GM23338 (cell line): ENCODE measurements around the gene CDK18. TPM values are rescaled to one million over a fixed set of nuclear protein-coding genes. Genes with fewer than 3 reads are reported as not detected.
A peak's percentile ranks its signal among the peaks of the same experiment; 100 is the strongest.

Experiments
- ATAC-seq: fragments of 200-7000 bp; cut with Tn5 transposase; 3 replicates; pipeline ENCODE4 v1.9.1; 2020
- DNase-seq: peaks from one replicate; pipeline ENCODE4 v3.0.0-alpha.2; 2015; ENCODE audit warnings: low spot score
- H2AFZ ChIP-seq: fragments of 200-600 bp; sonication (generic); 2 replicates; pipeline ENCODE4 v1.8.0; 2016; ENCODE audit warnings: antibody characterized with exemption, mild to moderate bottlenecking, moderate library complexity
- H3F3A ChIP-seq: fragments of 200-600 bp; sonication (generic); replicated peaks from 2 replicates; pipeline ENCODE4 v1.8.0; 2017; ENCODE audit warnings: antibody characterized with exemption, mixed run types, low read depth
- H3K27ac ChIP-seq: fragments of 200-600 bp; sonication (generic); 2 replicates; pipeline ENCODE4 v1.6.1; 2016; ENCODE audit warnings: low read depth
- H3K27me3 ChIP-seq: fragments of 200-600 bp; sonication (generic); 2 replicates; pipeline ENCODE4 v1.8.0; 2016; ENCODE audit warnings: mild to moderate bottlenecking, mixed run types, moderate library complexity; ENCODE audit not compliant: insufficient read depth
- H3K36me3 ChIP-seq: fragments of 200-600 bp; sonication (generic); 2 replicates; pipeline ENCODE4 v1.8.0; 2016; ENCODE audit warnings: mild to moderate bottlenecking; ENCODE audit not compliant: insufficient read depth
- H3K4me1 ChIP-seq: fragments of 200-600 bp; sonication (generic); 2 replicates; pipeline ENCODE4 v1.8.0; 2016; ENCODE audit warnings: mild to moderate bottlenecking, moderate library complexity; ENCODE audit not compliant: insufficient read depth
- H3K4me2 ChIP-seq: fragments of 200-600 bp; sonication (generic); 2 replicates; pipeline ENCODE4 v1.7.1; 2017; ENCODE audit warnings: mixed run types
- H3K4me3 ChIP-seq: fragments of 200-600 bp; sonication (generic); 2 replicates; pipeline ENCODE4 v1.6.1; 2016; ENCODE audit warnings: mixed run types
- H3K79me2 ChIP-seq: fragments of 200-600 bp; sonication (generic); replicated peaks from 2 replicates; pipeline ENCODE4 v1.8.0; 2017; ENCODE audit warnings: mild to moderate bottlenecking; ENCODE audit not compliant: insufficient read depth
- H3K9me2 ChIP-seq: fragments of 200-600 bp; sonication (generic); 2 replicates; pipeline ENCODE4 v1.8.0; 2017; ENCODE audit not compliant: insufficient read depth
- H4K20me1 ChIP-seq: fragments of 200-600 bp; sonication (generic); replicated peaks from 2 replicates; pipeline ENCODE4 v1.8.0; 2017; ENCODE audit warnings: mild to moderate bottlenecking; ENCODE audit not compliant: insufficient read depth
- H3K27ac Mint-ChIP-seq: 2 replicates; pipeline ENCODE4 v1.8.0; 2020; ENCODE audit warnings: inconsistent platforms, mild to moderate bottlenecking, moderate library complexity, mixed read lengths
- H3K27me3 Mint-ChIP-seq: 3 replicates; pipeline ENCODE4 v1.8.0; 2022; ENCODE audit warnings: low read depth, mild to moderate bottlenecking, moderate library complexity, mixed read lengths, inconsistent platforms; ENCODE audit not compliant: insufficient read depth, poor library complexity
- H3K36me3 Mint-ChIP-seq: 3 replicates; pipeline ENCODE4 v1.8.0; 2021; ENCODE audit warnings: low read depth, mild to moderate bottlenecking, inconsistent platforms, moderate library complexity, mixed read lengths
- H3K4me1 Mint-ChIP-seq: 3 replicates; pipeline ENCODE4 v1.8.0; 2020; ENCODE audit warnings: mild to moderate bottlenecking, inconsistent platforms, mixed read lengths
- H3K4me3 Mint-ChIP-seq: 3 replicates; pipeline ENCODE4 v1.8.0; 2021; ENCODE audit warnings: moderate library complexity, mild to moderate bottlenecking, inconsistent platforms, mixed read lengths
- H3K9me3 Mint-ChIP-seq: 3 replicates; pipeline ENCODE4 v1.8.0; 2020; ENCODE audit warnings: moderate library complexity, mild to moderate bottlenecking, inconsistent platforms, mixed read lengths
- JUNB ChIP-seq: IDR thresholded peaks from one replicate; pipeline ENCODE4 v1.6.1; 2016; ENCODE audit warnings: antibody characterized with exemption; ENCODE audit not compliant: unreplicated experiment
- STAT1 ChIP-seq: IDR thresholded peaks from one replicate; pipeline ENCODE4 v1.6.1; 2016; ENCODE audit warnings: antibody characterized with exemption; ENCODE audit not compliant: unreplicated experiment
- ZNF331 ChIP-seq: fragments of 250-450 bp; sonication (Bioruptor Pico); IDR thresholded peaks from 2 replicates; pipeline ENCODE4 v1.5.0; 2020; ENCODE audit warnings: low read depth, mild to moderate bottlenecking, moderate library complexity
- ZNF462 ChIP-seq: fragments of 250-450 bp; sonication (Bioruptor Pico); IDR thresholded peaks from 2 replicates; pipeline ENCODE4 v1.5.0; 2020; ENCODE audit warnings: mild to moderate bottlenecking, moderate library complexity
- polyA plus RNA-seq: library from polyadenylated mRNA; unstranded; fragments of >200 nt; fragmentation: Nextera tagmentation; extraction: Ambion mirVana; gene quantifications from 2 replicates; pipeline ENCODE4 v1.2.1, GENCODE V29; 2016
- total RNA-seq: library from RNA; depleted of rRNA; stranded (reverse); fragments of >200 nt; shearing (Covaris generic); gene quantifications from 2 replicates; pipeline ENCODE4 v1.2.3, GENCODE V29; 2014
- TF ChIP-seq, protein P1 (sequence below): IDR thresholded peaks from one replicate; pipeline ENCODE4 v1.6.1; 2018; ENCODE audit warnings: antibody characterized with exemption; ENCODE audit not compliant: unreplicated experiment

Gene CDK18
- total and polyA plus RNA-seq, 2 experiments from 2014 or later = 21.1 to 46.5 TPM

DNA sequence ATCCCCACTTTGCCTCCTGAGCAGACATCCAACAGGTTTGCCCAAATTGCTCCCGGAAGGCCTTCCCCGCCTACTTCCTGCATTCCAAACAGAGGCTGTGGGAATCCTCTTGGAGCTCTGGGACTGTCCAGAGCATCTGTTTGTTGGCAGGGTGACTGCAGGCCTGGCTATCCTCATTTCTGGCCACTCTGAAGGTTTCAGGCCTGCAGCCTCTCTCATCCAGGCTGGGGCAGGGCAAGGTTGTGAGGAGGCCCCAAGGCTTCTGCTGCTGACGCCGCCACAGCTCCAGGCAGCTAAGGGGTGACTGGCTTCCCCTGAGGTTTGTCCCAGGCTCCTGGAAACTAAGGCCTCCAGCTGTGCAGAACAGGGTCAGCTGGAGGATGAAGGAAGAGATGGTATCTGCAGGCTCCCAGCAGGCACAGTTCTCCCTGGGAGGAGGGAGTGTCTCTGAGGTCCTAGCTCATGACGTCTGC, 11.3 kb downstream of the CDK18 start:
- DNase-seq (peak; percentile 50), ATAC-seq (no peak; the same call in 2 of the 3 replicates)
- H3F3A ChIP-seq = no peaks in the 10 kb centered on the region
- Mint-ChIP-seq H3K9me3 (no peaks in the 10 kb centered on the region; the same call in 2 of the 3 replicates), H3K27ac (no peak overlapping the region), H3K27me3 (peaks cover 17% of the 10 kb centered on the region), H3K4me3 (no peak overlapping the region), H3K4me1 (peaks cover 76% of the 10 kb centered on the region), H3K36me3 (peaks cover 8% of the 10 kb centered on the region)
- 0 out of 2 replicates have a peak, but pooled peaks cover 4% of the 10 kb centered on the region for H3K9me2 ChIP-seq
- TF ChIP-seq ZNF462 (CRISPR knock-in tag) (no peak), JUNB (no peak), STAT1 (no peak), ZNF331 (CRISPR knock-in tag) (no peak)
- TF ChIP-seq, protein P1, sequence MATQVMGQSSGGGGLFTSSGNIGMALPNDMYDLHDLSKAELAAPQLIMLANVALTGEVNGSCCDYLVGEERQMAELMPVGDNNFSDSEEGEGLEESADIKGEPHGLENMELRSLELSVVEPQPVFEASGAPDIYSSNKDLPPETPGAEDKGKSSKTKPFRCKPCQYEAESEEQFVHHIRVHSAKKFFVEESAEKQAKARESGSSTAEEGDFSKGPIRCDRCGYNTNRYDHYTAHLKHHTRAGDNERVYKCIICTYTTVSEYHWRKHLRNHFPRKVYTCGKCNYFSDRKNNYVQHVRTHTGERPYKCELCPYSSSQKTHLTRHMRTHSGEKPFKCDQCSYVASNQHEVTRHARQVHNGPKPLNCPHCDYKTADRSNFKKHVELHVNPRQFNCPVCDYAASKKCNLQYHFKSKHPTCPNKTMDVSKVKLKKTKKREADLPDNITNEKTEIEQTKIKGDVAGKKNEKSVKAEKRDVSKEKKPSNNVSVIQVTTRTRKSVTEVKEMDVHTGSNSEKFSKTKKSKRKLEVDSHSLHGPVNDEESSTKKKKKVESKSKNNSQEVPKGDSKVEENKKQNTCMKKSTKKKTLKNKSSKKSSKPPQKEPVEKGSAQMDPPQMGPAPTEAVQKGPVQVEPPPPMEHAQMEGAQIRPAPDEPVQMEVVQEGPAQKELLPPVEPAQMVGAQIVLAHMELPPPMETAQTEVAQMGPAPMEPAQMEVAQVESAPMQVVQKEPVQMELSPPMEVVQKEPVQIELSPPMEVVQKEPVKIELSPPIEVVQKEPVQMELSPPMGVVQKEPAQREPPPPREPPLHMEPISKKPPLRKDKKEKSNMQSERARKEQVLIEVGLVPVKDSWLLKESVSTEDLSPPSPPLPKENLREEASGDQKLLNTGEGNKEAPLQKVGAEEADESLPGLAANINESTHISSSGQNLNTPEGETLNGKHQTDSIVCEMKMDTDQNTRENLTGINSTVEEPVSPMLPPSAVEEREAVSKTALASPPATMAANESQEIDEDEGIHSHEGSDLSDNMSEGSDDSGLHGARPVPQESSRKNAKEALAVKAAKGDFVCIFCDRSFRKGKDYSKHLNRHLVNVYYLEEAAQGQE = no peak
- no peaks in the 10 kb centered on the region for H3K79me2 ChIP-seq
- H3K4me3 ChIP-seq = no peak overlapping the region
- peaks cover 14% of the 10 kb centered on the region for H4K20me1 ChIP-seq
- H3K27me3 ChIP-seq = no peaks in the 10 kb centered on the region
- H3K4me2 ChIP-seq = 0 out of 2 replicates have a peak overlapping the region, but pooled peaks have one; percentile 12
- peaks cover 29% of the 10 kb centered on the region for H3K4me1 ChIP-seq
- H2AFZ ChIP-seq = no peak overlapping the region
- H3K36me3 ChIP-seq = no peaks in the 10 kb centered on the region
- H3K27ac ChIP-seq = no peak overlapping the region
